ENCODE results near the gene MAGI1. TPM values are rescaled to one million over a fixed set of nuclear protein-coding genes. Genes with fewer than 3 reads are reported as not detected.

Gene MAGI1
- total RNA-seq, 1 experiment from 2014 or later = 38.6 TPM

DNA sequence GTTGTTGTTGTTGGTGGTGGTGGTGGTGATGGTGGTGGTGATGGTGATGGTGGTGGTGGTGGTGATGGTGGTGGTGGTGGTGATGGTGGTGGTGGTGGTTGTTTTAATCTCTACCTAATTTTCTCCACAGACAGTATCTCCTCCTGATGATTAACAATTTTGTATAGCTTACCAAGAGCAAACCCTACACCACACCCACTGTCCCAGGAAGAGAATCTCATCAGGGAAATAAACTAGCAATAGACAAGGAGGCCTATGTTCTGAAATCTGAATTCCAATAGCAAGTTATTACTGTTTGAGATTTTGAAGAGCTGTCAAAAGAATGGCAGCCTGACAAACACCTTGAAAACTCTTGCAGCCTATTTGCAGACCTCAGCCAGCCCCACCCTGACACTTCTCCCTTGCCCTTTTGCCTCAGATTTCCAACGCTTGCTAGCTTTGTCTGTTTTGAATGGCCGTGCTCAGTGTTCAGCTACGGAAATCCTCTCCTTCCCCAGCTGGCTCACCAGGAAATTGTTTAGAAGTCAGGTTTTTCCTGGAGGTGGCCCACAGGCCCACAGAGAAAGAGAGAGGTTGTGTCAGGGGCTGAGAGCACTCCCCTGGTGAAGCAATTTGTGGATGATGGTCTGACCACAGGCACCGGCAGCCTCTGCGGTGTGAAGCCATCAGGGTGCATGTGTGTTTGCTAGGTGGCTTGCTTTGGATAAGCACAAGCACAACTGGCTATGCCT, 101.6 kb downstream of the MAGI1 start:
- Histone ChIP-seq H3K4me3 (replicated peaks in 1 of 2; ENCODE audit: low read depth in 1 of 2, low read length in 2 of 2) (no peak overlapping the region), H2AFZ (ENCODE audit: low read depth, low read length, poor library complexity, severe bottlenecking) (no peak overlapping the region), H3K4me2 (ENCODE audit: low read length) (no peak overlapping the region), H3K4me1 (ENCODE audit: control insufficient read depth in 1 of 2, insufficient read depth in 2 of 2, low read length in 2 of 2) (peaks cover 27 to 58% of the 10 kb centered on the region in 2 experiments), H4K20me1 (ENCODE audit: insufficient read depth) (no peaks in the 10 kb centered on the region), H3K9me2 (ENCODE audit: insufficient read depth) (no peaks in the 10 kb centered on the region), H3K27ac (ENCODE audit: low read depth, low read length) (peak overlapping the region; percentile 78; the same call in 1 of the 2 replicates), H3K9me3 (ENCODE audit: control insufficient read depth in 1 of 2, insufficient read depth in 1 of 2, low read depth in 1 of 2, low read length in 2 of 2) (no peaks in the 10 kb centered on the region), H3K79me2 (ENCODE audit: insufficient read depth, low read length) (peaks cover 10% of the 10 kb centered on the region; the same call in 1 of the 2 replicates), H3K36me3 (ENCODE audit: control insufficient read depth in 1 of 2, insufficient read depth in 2 of 2, low read length in 2 of 2) (no peaks in the 10 kb centered on the region), H3K27me3 (ENCODE audit: insufficient read depth, low read length) (no peaks in the 10 kb centered on the region), H3K9ac (ENCODE audit: low read length) (no peak overlapping the region)
- no peak for ATAC-seq
- no TSS peak for BruUV-seq (replicated peaks)
- POLR2A ChIA-PET = no interaction called here
- CTCF ChIA-PET = no interaction called here
- DNase-seq (ENCODE audit: low read depth, low spot score) = no peak
- intact Hi-C loops (cut with micrococcal nuclease) = no loop called here
- TF ChIP-seq TCF7L2 (IDR thresholded peaks at IDR 0.05; ENCODE audit: borderline replicate concordance, extremely low read depth, insufficient read depth, insufficient read length) = no peak
- TF ChIP-seq MAX (IDR thresholded peaks at IDR 0.05) = no peak
- no peak for TF ChIP-seq SRF (IDR thresholded peaks at IDR 0.05; ENCODE audit: low read depth)
- no peak for TF ChIP-seq CEBPB (IDR thresholded peaks at IDR 0.05; ENCODE audit: low read depth)
- no peak for TF ChIP-seq ZFX (IDR thresholded peaks at IDR 0.05)
- TF ChIP-seq JUND (IDR thresholded peaks at IDR 0.05) = no peak
- TF ChIP-seq FOSL1 (IDR thresholded peaks at IDR 0.05; ENCODE audit: low read depth) = no peak
- no peak for TF ChIP-seq CBX3 (IDR thresholded peaks at IDR 0.05; ENCODE audit: low read depth)
- no peak for TF ChIP-seq ELF1 (IDR thresholded peaks at IDR 0.05; ENCODE audit: borderline replicate concordance, low read depth)
- no peak for TF ChIP-seq POLR2A (IDR thresholded peaks at IDR 0.05; ENCODE audit: borderline replicate concordance, extremely low read depth, insufficient read depth, insufficient read length)
- TF ChIP-seq EZH2 (IDR thresholded peaks at IDR 0.05) = no peak
- TF ChIP-seq EZH2phosphoT487 (IDR thresholded peaks at IDR 0.05; ENCODE audit: borderline replicate concordance) = no peak
- no peak for TF ChIP-seq CTCF (IDR thresholded peaks at IDR 0.05 in 2 of 3, conservative IDR thresholded peaks at IDR 0.05 in 1 of 3; ENCODE audit: borderline replicate concordance in 1 of 3, insufficient read depth in 1 of 3, low read depth in 2 of 3, low read length in 2 of 3)
- no peak for TF ChIP-seq RAD21 (IDR thresholded peaks at IDR 0.05; ENCODE audit: low read depth)
- TF ChIP-seq EGR1 (IDR thresholded peaks at IDR 0.05; ENCODE audit: low read depth) = no peak
- TF ChIP-seq, protein P1, sequence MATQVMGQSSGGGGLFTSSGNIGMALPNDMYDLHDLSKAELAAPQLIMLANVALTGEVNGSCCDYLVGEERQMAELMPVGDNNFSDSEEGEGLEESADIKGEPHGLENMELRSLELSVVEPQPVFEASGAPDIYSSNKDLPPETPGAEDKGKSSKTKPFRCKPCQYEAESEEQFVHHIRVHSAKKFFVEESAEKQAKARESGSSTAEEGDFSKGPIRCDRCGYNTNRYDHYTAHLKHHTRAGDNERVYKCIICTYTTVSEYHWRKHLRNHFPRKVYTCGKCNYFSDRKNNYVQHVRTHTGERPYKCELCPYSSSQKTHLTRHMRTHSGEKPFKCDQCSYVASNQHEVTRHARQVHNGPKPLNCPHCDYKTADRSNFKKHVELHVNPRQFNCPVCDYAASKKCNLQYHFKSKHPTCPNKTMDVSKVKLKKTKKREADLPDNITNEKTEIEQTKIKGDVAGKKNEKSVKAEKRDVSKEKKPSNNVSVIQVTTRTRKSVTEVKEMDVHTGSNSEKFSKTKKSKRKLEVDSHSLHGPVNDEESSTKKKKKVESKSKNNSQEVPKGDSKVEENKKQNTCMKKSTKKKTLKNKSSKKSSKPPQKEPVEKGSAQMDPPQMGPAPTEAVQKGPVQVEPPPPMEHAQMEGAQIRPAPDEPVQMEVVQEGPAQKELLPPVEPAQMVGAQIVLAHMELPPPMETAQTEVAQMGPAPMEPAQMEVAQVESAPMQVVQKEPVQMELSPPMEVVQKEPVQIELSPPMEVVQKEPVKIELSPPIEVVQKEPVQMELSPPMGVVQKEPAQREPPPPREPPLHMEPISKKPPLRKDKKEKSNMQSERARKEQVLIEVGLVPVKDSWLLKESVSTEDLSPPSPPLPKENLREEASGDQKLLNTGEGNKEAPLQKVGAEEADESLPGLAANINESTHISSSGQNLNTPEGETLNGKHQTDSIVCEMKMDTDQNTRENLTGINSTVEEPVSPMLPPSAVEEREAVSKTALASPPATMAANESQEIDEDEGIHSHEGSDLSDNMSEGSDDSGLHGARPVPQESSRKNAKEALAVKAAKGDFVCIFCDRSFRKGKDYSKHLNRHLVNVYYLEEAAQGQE (IDR thresholded peaks at IDR 0.05; ENCODE audit: low read depth) = no peak
- TF ChIP-seq ZNF274 (IDR thresholded peaks at IDR 0.05; ENCODE audit: low read depth, low read length) = no peak
- TF ChIP-seq ZBTB33 (IDR thresholded peaks at IDR 0.05; ENCODE audit: extremely low read depth, insufficient replicate concordance, low read length) = no peak
- RAD21 ChIA-PET (ENCODE audit: low non-redundant PET in 1 of 2, low total read pairs in 2 of 2, uncharacterized antibody in 2 of 2, unreplicated experiment in 2 of 2) = no interaction called here
